GM18909 (cell line): ENCODE results near the gene NDRG3.
"Not testable (repeated sequence)": the region's sequence is repeated elsewhere in the genome, so short reads cannot be mapped to it uniquely, and the experiment has no call there.

ENCODE experiments used
- ATAC-seq: cut with Tn5 transposase; IDR thresholded peaks from one replicate; pipeline ENCODE4 v1.9.1; 2021; ENCODE audit warnings: mild to moderate bottlenecking; ENCODE audit not compliant: unreplicated experiment, poor library complexity

NDRG3 gene

GRCh38 chr20:36709126-36709525 lies 36.8 kb downstream of the NDRG3 start:
- ATAC-seq: no peak

DNA sequence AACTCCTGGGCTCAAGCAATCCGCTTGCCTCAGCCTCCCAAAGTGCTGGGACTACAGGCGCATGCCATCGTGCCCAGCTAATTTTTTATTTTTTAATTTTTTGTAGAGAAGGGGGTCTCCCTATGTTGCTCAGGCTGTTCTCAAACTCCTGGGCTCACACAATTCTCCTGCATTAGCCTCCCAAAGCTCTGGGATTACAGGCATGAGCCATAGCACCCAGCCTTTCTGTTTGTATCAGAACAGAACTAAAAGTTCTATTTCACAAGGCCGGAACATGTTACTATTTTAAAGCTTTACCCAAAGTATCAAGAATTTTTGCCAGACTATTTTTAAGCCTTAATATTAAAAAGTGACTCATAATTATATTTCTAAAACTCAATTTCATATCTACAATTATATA lies 42.4 kb downstream of the NDRG3 start:
- ATAC-seq: no peak

GRCh38 chr20:36700438-36700837 lies 45.5 kb downstream of the NDRG3 start:
- ATAC-seq: no peak

DNA sequence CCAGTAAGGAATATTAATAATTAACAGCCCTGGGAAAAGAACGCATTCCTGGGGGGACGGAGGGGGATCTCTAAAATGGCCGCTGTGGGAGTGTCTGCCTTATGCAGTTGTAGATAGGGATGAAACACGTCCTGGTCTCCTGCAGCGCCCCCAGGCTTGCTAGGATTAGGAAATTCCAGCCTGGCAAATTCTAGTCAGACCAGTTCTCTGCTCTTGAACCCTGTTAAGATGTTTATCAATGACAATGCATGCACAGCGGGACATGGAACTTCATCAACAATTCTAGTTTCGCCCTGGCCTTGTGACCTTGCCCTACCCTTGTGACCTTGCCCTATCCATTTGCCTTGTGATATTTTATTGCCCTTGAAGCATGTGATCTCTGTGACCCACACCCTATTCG lies 50.4 kb downstream of the NDRG3 start:
- not testable (repeated sequence) for ATAC-seq

GRCh38 chr20:36688630-36689029 lies 57.3 kb downstream of the NDRG3 start:
- ATAC-seq: no peak

GRCh38 chr20:36687850-36688249 lies 58.0 kb downstream of the NDRG3 start:
- no peak for ATAC-seq

GRCh38 chr20:36686944-36687343 lies 58.9 kb downstream of the NDRG3 start:
- ATAC-seq: no peak

- ATAC-seq: no peak
Measured at GRCh38 chr20:36686504-36686903, 59.4 kb downstream of the NDRG3 start.

GRCh38 chr20:36684747-36685146 lies 61.1 kb downstream of the NDRG3 start:
- ATAC-seq: no peak

DNA sequence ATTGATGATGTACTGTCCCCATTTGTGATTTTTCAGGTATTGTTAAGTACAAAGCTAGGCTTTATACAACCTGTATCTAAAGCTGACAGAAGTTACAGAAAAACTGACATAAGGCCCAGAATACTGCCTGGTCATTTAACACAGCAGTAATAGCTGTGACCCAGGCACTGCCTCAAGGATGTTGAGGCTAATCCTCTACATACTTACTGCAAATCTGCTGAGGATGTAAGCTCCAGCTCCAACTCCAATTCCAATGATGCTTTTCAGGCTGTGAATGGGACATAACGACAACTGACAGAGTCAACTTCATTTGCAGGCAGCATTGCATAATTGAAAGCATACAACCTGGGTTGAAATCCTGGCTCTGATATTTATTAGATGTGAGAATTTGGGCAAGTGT lies 63.6 kb downstream of the NDRG3 start:
- no peak for ATAC-seq

- no peak for ATAC-seq
Measured at GRCh38 chr20:36677422-36677771, 68.5 kb downstream of the NDRG3 start.

DNA sequence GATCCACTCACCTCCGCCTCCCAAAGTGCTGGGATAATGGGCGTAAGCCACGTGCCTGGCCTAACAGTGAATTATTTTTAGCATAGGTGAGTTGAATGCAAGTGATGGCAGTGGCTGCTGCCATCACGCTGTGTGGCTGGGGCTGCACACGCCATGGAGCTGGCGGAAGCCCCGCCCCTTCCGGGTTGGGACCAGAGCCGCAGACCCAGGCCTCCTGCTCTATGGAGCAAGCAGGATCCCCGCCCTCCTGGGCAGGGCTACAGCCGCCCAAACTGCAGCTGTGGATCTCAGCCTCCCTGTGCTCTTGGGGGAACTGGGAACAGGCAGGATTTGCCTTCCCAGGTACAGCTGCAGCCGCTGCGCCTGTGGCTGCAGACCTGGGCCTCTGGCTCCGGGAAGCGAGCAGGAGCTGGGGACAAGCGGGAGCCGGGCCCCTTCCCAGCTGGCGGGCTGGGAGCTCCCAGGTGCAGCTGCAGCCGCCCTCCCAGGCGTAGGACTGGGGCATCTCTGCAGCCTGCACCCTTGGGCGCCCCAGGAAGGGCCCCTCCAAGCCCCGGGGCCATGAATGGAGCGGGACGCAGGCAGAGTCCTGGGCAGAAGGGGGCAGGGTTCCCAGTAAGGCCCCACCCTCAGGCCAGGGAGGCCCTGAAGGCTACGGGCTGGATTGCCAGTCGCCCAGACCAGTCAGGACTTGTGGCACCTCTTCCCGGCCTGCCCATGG lies 69.0 kb downstream of the NDRG3 start:
- no peak for ATAC-seq

- ATAC-seq: not testable (repeated sequence)
Measured at GRCh38 chr20:36675545-36675944, 70.3 kb downstream of the NDRG3 start.

DNA sequence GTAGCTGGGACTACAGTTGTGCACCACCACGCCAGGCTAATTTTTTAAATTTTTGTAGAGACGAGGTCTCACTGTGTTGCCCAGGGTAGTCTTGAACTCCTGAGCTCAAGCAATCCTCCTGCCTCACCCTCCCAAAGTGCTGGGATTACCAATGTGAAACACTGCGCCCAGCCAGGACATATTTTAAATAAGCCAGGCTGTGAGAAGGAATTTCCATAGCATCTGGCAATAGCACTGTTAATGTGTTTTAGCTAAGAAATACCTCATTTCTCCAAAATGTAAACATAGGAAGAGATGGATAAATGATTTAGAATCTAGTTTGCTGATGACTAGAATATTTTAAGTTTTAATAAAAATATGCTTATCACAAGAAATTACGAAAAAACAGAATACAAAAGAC lies 72.9 kb downstream of the NDRG3 start:
- ATAC-seq: no peak

DNA sequence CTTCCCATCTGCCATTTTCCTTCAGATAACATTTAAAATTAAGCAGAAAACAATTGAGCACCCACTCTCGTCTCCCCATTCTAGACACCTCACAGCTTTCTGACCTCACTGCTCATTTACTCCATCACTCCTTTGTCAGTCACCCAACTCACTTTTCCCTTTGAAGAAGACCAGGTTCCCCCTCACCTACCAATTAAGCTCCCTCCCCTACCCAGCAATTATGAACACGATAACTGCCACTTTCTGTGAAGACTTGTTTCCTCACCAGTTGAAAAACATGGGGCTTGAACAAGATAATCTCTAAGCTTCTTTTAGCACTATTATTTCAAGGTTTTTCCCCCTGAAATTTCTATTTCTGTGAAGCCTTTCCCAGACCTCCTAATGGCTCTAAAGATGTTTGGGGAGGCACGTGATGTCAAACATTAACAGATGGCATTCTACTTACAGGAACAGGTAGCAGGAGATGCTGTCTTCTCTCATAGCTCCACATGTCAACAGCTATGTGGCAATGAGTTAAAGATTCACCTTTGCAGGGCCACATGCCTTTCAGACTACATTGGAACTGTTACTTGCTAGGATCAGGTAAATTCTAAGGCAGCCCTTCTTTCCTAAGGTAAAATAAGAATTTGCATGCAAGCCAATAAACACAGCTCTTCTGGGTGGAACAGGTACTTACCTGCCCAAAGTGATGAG lies 75.1 kb downstream of the NDRG3 start:
- ATAC-seq: no peak

- ATAC-seq: no peak
Measured at GRCh38 chr20:36666181-36666740, 79.6 kb downstream of the NDRG3 start.

- ATAC-seq: no peak
Measured at GRCh38 chr20:36663031-36663430, 82.9 kb downstream of the NDRG3 start.

- ATAC-seq: no peak
Measured at GRCh38 chr20:36658300-36658699, 87.6 kb downstream of the NDRG3 start.

- no peak for ATAC-seq
Measured at GRCh38 chr20:36656733-36657132, 89.2 kb downstream of the NDRG3 start.

GRCh38 chr20:36655004-36655403 lies 90.9 kb downstream of the NDRG3 start:
- ATAC-seq: no peak

DNA sequence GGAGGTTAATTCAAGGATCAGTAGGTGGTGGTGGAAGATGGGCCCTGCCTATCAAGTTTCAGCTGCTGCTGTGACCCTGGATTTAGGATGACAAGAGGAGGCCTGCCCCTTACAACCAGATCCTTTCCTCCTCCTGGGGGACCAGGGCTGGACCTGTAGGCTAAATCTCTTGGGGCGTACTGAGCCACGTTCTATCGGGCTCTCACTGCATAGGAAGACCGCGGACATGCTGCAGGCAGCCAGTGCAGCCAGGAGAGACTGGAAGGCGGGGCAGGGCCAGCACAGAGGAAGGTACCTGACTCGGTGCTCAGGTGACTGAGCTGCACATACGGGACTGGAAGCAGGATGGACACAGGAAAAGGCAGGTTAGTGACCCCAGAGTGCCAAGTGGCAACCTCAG lies 91.4 kb downstream of the NDRG3 start:
- ATAC-seq: no peak

GRCh38 chr20:36653456-36653855 lies 92.4 kb downstream of the NDRG3 start:
- ATAC-seq: no peak
